IPS DF 6.9 (cell line): ENCODE results near the gene CMTM1.
"Not testable (repeated sequence)": the region's sequence is repeated elsewhere in the genome, so short reads cannot be mapped to it uniquely, and the experiment has no call there.

Source experiments
- DNase-seq: peaks from one replicate; pipeline ENCODE4 v3.0.0-alpha.2; 2013; ENCODE audit warnings: low read depth, low spot score
- H3K27ac ChIP-seq: one replicate; pipeline ENCODE4 v1.5.1; 2013; ENCODE audit warnings: low read length, control low read depth
- H3K27me3 ChIP-seq: 2 replicates; pipeline ENCODE4 v1.6.1; 2013; ENCODE audit warnings: mild to moderate bottlenecking, low read length; ENCODE audit not compliant: control insufficient read depth, insufficient read depth
- H3K36me3 ChIP-seq: 2 replicates; pipeline ENCODE4 v1.6.1; 2013; ENCODE audit warnings: low read length; ENCODE audit not compliant: control insufficient read depth, insufficient read depth
- H3K4me1 ChIP-seq: 2 replicates; pipeline ENCODE4 v1.6.1; 2013; ENCODE audit warnings: low read length; ENCODE audit not compliant: control insufficient read depth, insufficient read depth
- H3K4me3 ChIP-seq: 2 replicates; pipeline ENCODE4 v1.5.1; 2013; ENCODE audit warnings: mild to moderate bottlenecking, low read length
- H3K9me3 ChIP-seq: 2 replicates; pipeline ENCODE4 v1.6.1; 2013; ENCODE audit warnings: low read length, inconsistent platforms; ENCODE audit not compliant: control insufficient read depth, insufficient read depth
- WGBS: extraction: QIAGEN DNeasy Blood & Tissue Kit; methylation state at CpG from one replicate; pipeline ENCODE4 v1.1.7; 2013; ENCODE audit warnings: mixed read lengths, missing lambda C conversion rate; ENCODE audit not compliant: insufficient read length, insufficient coverage; 5-methylcytosine and 5-hydroxymethylcytosine counted together

Gene CMTM1

DNA sequence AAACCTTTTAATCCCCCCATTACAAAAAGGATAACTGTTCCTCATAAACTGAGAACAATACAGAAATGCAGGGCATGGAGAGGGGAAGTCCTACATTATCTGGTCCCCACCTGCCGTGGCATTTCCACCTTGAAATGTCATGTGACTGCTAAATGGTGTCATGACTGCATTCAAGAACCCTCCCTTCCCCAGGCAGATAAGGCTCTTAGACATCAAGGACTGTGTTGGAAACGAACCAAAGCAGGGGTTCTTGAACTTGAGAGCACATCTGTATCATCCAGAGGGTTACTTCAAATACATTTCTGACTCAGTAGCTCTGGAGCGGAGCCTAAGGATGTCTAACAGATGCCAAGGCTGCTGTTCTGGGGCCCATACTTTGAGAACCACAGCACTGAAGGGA, 56.6 kb downstream of the CMTM1 start:
- no peaks in the 10 kb centered on the region for H3K36me3 ChIP-seq
- DNase-seq: no peak
- no CpG with 5 or more reads among the region's 3 CpGs for WGBS
- H3K27ac ChIP-seq: no peak overlapping the region
- H3K27me3 ChIP-seq: no peaks in the 10 kb centered on the region
- no peak overlapping the region for H3K4me3 ChIP-seq
- H3K9me3 ChIP-seq: no peaks in the 10 kb centered on the region
- H3K4me1 ChIP-seq: no peaks in the 10 kb centered on the region; the same call in 1 of the 2 replicates

DNA sequence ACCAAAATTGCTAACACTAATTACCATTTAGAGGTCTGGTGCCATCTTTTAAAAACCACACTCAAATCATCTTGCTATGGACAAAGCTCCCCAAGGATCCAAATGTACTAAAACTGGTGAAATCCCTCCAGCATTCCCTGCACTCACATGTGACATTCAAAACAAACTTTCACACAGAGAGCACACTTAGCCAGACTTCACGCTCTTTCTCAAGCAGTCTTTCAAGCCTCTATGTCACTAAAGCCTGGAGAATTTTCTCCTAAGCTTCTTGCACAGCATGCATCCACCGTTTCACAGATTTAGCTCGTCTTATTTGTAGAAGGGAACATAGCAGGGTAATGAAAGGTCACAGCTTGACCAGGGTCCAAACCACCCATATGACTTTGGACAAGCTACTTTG, 57.5 kb downstream of the CMTM1 start:
- no peak for DNase-seq
- WGBS: no CpG with 5 or more reads among the region's 3 CpGs
- Histone ChIP-seq H3K4me1 (no peaks in the 10 kb centered on the region; the same call in 1 of the 2 replicates), H3K27ac (no peak overlapping the region), H3K36me3 (no peaks in the 10 kb centered on the region), H3K9me3 (no peaks in the 10 kb centered on the region), H3K4me3 (no peak overlapping the region), H3K27me3 (no peaks in the 10 kb centered on the region)

DNA sequence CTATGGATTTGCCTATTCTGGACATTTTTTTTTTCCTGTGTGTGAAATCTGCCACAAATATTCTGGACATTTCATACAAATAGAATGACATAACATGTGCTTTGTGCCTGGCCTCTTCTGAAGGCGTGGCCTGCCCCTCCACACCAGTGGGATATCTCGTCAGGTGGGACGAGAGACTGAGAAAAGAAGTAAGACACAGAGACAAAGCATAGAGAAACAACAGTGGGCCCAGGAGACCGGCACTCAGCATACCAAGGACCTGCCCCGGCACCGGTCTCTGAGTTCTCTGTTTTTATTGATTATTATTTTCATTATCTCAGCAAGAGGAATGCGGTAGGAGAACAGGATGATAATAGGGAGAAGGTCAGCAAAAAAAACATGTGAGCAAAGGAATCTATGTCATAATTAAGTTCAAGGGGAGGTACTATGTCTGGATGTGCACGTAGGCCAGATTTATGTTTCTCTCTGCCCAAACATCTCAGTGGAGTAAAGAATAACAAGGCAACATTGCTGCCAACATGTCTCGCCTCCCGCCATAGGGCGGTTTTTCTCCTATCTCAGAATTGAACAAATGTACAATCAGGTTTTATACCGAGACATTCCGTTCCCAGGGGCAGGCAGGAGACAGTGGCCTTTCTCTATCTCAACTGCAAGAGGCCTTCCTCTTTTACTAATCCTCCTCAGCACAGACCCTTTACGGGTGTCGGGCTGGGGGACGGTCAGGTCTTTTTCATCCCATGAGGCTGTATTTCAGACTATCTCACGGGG, 61.6 kb downstream of the CMTM1 start:
- not testable (repeated sequence) for DNase-seq, H3K4me3 ChIP-seq, H3K9me3 ChIP-seq, H3K36me3 ChIP-seq, H3K27me3 ChIP-seq, H3K27ac ChIP-seq, H3K4me1 ChIP-seq
- WGBS: no CpG with 5 or more reads among the region's 17 CpGs
